GM23338 (cell line): Measurements from ENCODE around the gene MYADM. TPM values are rescaled to one million over a fixed set of nuclear protein-coding genes. Genes with fewer than 3 reads are reported as not detected.

Source experiments
- ATAC-seq: fragments of 200-7000 bp; cut with Tn5 transposase; 3 replicates; pipeline ENCODE4 v1.9.1; 2020
- DNase-seq: peaks from one replicate; pipeline ENCODE4 v3.0.0-alpha.2; 2015; ENCODE audit warnings: low spot score
- H2AFZ ChIP-seq: fragments of 200-600 bp; sonication (generic); 2 replicates; pipeline ENCODE4 v1.8.0; 2016; ENCODE audit warnings: antibody characterized with exemption, mild to moderate bottlenecking, moderate library complexity
- H3F3A ChIP-seq: fragments of 200-600 bp; sonication (generic); replicated peaks from 2 replicates; pipeline ENCODE4 v1.8.0; 2017; ENCODE audit warnings: antibody characterized with exemption, mixed run types, low read depth
- H3K27ac ChIP-seq: fragments of 200-600 bp; sonication (generic); 2 replicates; pipeline ENCODE4 v1.6.1; 2016; ENCODE audit warnings: low read depth
- H3K27me3 ChIP-seq: fragments of 200-600 bp; sonication (generic); 2 replicates; pipeline ENCODE4 v1.8.0; 2016; ENCODE audit warnings: mild to moderate bottlenecking, mixed run types, moderate library complexity; ENCODE audit not compliant: insufficient read depth
- H3K36me3 ChIP-seq: fragments of 200-600 bp; sonication (generic); 2 replicates; pipeline ENCODE4 v1.8.0; 2016; ENCODE audit warnings: mild to moderate bottlenecking; ENCODE audit not compliant: insufficient read depth
- H3K4me1 ChIP-seq: fragments of 200-600 bp; sonication (generic); 2 replicates; pipeline ENCODE4 v1.8.0; 2016; ENCODE audit warnings: mild to moderate bottlenecking, moderate library complexity; ENCODE audit not compliant: insufficient read depth
- H3K4me2 ChIP-seq: fragments of 200-600 bp; sonication (generic); 2 replicates; pipeline ENCODE4 v1.7.1; 2017; ENCODE audit warnings: mixed run types
- H3K4me3 ChIP-seq: fragments of 200-600 bp; sonication (generic); 2 replicates; pipeline ENCODE4 v1.6.1; 2016; ENCODE audit warnings: mixed run types
- H3K79me2 ChIP-seq: fragments of 200-600 bp; sonication (generic); replicated peaks from 2 replicates; pipeline ENCODE4 v1.8.0; 2017; ENCODE audit warnings: mild to moderate bottlenecking; ENCODE audit not compliant: insufficient read depth
- H3K9me2 ChIP-seq: fragments of 200-600 bp; sonication (generic); 2 replicates; pipeline ENCODE4 v1.8.0; 2017; ENCODE audit not compliant: insufficient read depth
- H4K20me1 ChIP-seq: fragments of 200-600 bp; sonication (generic); replicated peaks from 2 replicates; pipeline ENCODE4 v1.8.0; 2017; ENCODE audit warnings: mild to moderate bottlenecking; ENCODE audit not compliant: insufficient read depth
- H3K27ac Mint-ChIP-seq: 2 replicates; pipeline ENCODE4 v1.8.0; 2020; ENCODE audit warnings: inconsistent platforms, mild to moderate bottlenecking, moderate library complexity, mixed read lengths
- H3K27me3 Mint-ChIP-seq: 3 replicates; pipeline ENCODE4 v1.8.0; 2022; ENCODE audit warnings: low read depth, mild to moderate bottlenecking, moderate library complexity, mixed read lengths, inconsistent platforms; ENCODE audit not compliant: insufficient read depth, poor library complexity
- H3K36me3 Mint-ChIP-seq: 3 replicates; pipeline ENCODE4 v1.8.0; 2021; ENCODE audit warnings: low read depth, mild to moderate bottlenecking, inconsistent platforms, moderate library complexity, mixed read lengths
- H3K4me1 Mint-ChIP-seq: 3 replicates; pipeline ENCODE4 v1.8.0; 2020; ENCODE audit warnings: mild to moderate bottlenecking, inconsistent platforms, mixed read lengths
- H3K4me3 Mint-ChIP-seq: 3 replicates; pipeline ENCODE4 v1.8.0; 2021; ENCODE audit warnings: moderate library complexity, mild to moderate bottlenecking, inconsistent platforms, mixed read lengths
- H3K9me3 Mint-ChIP-seq: 3 replicates; pipeline ENCODE4 v1.8.0; 2020; ENCODE audit warnings: moderate library complexity, mild to moderate bottlenecking, inconsistent platforms, mixed read lengths
- CTCF ChIP-seq, 2 experiments: fragments of 200-600 bp in 1 of 2; sonication (generic) in 1 of 2; conservative IDR thresholded peaks; 2 replicates each; pipeline versions ENCODE4 v1.5.1 to v1.6.1; 2016 to 2017; ENCODE audit warnings: antibody characterized with exemption in 2 of 2, low read depth in 2 of 2, mild to moderate bottlenecking in 2 of 2, moderate library complexity in 1 of 2
- EZH2phosphoT487 ChIP-seq: fragments of 200-600 bp; sonication (generic); IDR thresholded peaks from one replicate; pipeline ENCODE4 v1.8.1; 2018; ENCODE audit warnings: antibody characterized with exemption; ENCODE audit not compliant: unreplicated experiment
- NANOG ChIP-seq: IDR thresholded peaks from 2 replicates; pipeline ENCODE4 v1.6.1; 2016; ENCODE audit warnings: antibody characterized with exemption, borderline replicate concordance
- POLR2AphosphoS5 ChIP-seq: IDR thresholded peaks from 2 replicates; pipeline ENCODE4 v1.6.1; 2016; ENCODE audit warnings: antibody characterized with exemption, low read depth
- polyA plus RNA-seq: library from polyadenylated mRNA; unstranded; fragments of >200 nt; fragmentation: Nextera tagmentation; extraction: Ambion mirVana; gene quantifications from 2 replicates; pipeline ENCODE4 v1.2.1, GENCODE V29; 2016
- total RNA-seq: library from RNA; depleted of rRNA; stranded (reverse); fragments of >200 nt; shearing (Covaris generic); gene quantifications from 2 replicates; pipeline ENCODE4 v1.2.3, GENCODE V29; 2014
- TF ChIP-seq, protein P1 (sequence below): IDR thresholded peaks from 2 replicates; pipeline ENCODE4 v1.6.1; 2016; ENCODE audit warnings: antibody characterized with exemption
- TF ChIP-seq, protein P2 (sequence below): fragments of 250-450 bp; sonication (Bioruptor Pico); IDR thresholded peaks from 2 replicates; pipeline ENCODE4 v1.5.0; 2020; ENCODE audit warnings: mild to moderate bottlenecking, moderate library complexity

The MYADM gene
- total and polyA plus RNA-seq, 2 experiments from 2014 or later, result 49.9 to 57.1 TPM

DNA sequence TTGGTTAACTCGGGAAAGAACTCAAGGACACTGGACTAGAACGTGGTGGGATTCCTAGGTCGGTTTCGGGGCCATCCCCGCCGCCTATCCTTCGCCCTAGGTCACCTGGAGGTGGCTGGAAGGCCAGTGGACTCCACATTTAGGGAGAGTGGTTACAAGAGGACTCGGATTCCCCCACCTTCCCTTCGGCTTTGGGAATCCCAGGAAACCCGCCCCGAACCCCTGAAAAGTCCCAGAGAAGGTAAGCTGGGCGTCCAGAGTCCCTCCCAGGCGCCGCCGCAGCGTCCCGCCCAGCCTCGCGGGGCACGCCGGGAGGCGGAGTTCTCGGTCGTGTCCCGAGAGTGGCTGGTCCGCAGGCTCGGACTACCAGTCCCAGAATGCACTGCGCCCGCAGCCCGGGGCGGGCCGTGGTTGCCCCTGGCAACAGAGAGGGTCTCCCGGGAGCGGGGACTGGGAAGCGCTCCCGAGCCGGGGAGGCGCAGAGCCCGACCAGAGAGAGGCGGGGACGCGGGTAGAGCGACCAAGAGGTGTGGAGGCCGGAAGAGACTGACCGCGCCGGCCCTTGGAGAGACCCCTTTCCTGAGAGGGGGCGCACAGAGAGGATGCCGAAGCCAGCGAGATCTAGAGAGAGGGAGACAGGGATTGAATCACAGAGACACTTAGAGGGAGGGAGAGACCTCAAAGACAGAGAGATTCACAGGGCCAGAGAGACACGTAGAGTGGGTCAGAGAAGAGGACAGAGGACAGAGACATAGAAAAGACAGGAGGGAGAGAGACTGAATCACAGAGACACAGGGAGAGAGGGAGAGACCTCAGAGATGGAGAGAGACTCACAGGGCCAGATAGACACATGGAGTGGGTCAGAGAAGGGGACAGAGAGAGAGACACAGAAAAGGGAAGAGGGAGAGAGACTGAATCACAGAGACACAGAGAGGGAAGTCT lies 11.7 kb downstream of the MYADM start:
- Histone ChIP-seq H3K4me2 (peak overlapping the region; percentile 90), H3K79me2 (no peaks in the 10 kb centered on the region), H3K27me3 (peaks cover 11% of the 10 kb centered on the region), H3K36me3 (peaks cover 4% of the 10 kb centered on the region; the same call in 1 of the 2 replicates), H3K4me3 (peak overlapping the region; percentile 65), H3K27ac (peak overlapping the region; percentile 87; the same call in 1 of the 2 replicates), H3K4me1 (peaks cover 44% of the 10 kb centered on the region), H4K20me1 (peaks cover 3% of the 10 kb centered on the region; the same call in 1 of the 2 replicates), H3F3A (peaks cover 27% of the 10 kb centered on the region), H2AFZ (peak overlapping the region; percentile 43), H3K9me2 (no peaks in the 10 kb centered on the region)
- H3K27ac Mint-ChIP-seq, result peak overlapping the region; percentile 93
- ATAC-seq, result peak; percentile 83
- H3K4me3 Mint-ChIP-seq, result no peak overlapping the region; the same call in 2 of the 3 replicates
- H3K27me3 Mint-ChIP-seq, result peaks cover 24% of the 10 kb centered on the region
- TF ChIP-seq, protein P1, sequence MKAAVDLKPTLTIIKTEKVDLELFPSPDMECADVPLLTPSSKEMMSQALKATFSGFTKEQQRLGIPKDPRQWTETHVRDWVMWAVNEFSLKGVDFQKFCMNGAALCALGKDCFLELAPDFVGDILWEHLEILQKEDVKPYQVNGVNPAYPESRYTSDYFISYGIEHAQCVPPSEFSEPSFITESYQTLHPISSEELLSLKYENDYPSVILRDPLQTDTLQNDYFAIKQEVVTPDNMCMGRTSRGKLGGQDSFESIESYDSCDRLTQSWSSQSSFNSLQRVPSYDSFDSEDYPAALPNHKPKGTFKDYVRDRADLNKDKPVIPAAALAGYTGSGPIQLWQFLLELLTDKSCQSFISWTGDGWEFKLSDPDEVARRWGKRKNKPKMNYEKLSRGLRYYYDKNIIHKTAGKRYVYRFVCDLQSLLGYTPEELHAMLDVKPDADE, result peak; percentile 86
- TF ChIP-seq CTCF (conservative IDR thresholded peaks at IDR 0.05; ENCODE audit: low read depth in 2 of 2) (no peak), POLR2AphosphoS5 (peak; percentile 52)
- peaks cover 25% of the 10 kb centered on the region for H3K4me1 Mint-ChIP-seq
- H3K9me3 Mint-ChIP-seq, result no peaks in the 10 kb centered on the region
- peak; percentile 98 for DNase-seq
- H3K36me3 Mint-ChIP-seq, result peaks cover 10% of the 10 kb centered on the region

DNA sequence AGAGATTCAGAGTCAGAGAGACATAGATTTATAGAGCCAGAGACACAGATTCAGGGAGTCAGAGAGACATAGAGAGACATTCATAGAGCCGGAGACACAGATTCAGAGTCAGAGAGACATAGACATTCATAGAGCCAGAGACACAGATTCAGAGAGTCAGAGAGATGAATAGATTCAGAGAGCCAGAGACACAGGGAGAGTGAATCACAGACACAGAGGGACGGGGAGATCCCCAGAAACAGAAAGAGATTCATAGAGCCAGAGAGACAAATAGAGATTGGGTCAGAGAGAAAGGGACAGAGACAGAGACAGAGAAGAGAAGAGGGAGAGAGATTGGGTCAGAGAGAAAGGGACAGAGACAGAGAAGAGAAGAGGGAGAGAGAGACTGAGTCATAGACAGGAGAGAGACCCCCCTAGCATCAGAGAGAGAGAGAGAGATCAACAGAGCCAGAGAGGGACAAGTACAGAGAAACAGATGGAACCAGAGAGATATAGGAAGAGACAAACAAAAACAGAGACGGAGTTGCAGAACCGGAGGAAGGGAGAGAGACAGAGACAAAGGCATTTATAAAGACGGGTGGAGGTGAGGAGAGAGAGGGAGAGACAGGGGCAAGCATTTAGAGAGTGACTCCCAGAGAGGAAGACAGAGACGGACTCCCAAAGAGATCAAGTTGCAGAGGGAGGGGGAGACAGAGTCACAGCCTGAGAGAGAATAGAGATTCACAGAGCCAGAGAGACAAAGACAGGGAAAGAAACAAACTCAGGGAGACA lies 13.2 kb downstream of the MYADM start:
- ATAC-seq, result peak; percentile 12
- peaks cover 23% of the 10 kb centered on the region for H3K4me1 Mint-ChIP-seq
- no peaks in the 10 kb centered on the region for H3K79me2 ChIP-seq
- H3K27me3 Mint-ChIP-seq, result peaks cover 29% of the 10 kb centered on the region
- H3K9me3 Mint-ChIP-seq, result no peaks in the 10 kb centered on the region
- no peaks in the 10 kb centered on the region for H4K20me1 ChIP-seq
- peak overlapping the region; percentile 81 for H3K4me2 ChIP-seq
- H3K4me3 ChIP-seq, result peak overlapping the region; percentile 89
- peaks cover 11% of the 10 kb centered on the region for H3K27me3 ChIP-seq
- H3K36me3 ChIP-seq, result no peaks in the 10 kb centered on the region
- peaks cover 3% of the 10 kb centered on the region for H3K36me3 Mint-ChIP-seq
- H3K27ac Mint-ChIP-seq, result no peak overlapping the region
- DNase-seq, result peak; percentile 71
- peaks cover 27% of the 10 kb centered on the region for H3F3A ChIP-seq
- H3K27ac ChIP-seq, result peak overlapping the region; percentile 76
- H3K9me2 ChIP-seq, result no peaks in the 10 kb centered on the region
- peaks cover 38% of the 10 kb centered on the region for H3K4me1 ChIP-seq
- H2AFZ ChIP-seq, result no peak overlapping the region
- H3K4me3 Mint-ChIP-seq, result no peak overlapping the region
- TF ChIP-seq POLR2AphosphoS5 (no peak), CTCF (conservative IDR thresholded peaks at IDR 0.05; ENCODE audit: low read depth in 2 of 2) (no peak), EZH2phosphoT487 (no peak), NANOG (no peak)
- TF ChIP-seq, protein P2, sequence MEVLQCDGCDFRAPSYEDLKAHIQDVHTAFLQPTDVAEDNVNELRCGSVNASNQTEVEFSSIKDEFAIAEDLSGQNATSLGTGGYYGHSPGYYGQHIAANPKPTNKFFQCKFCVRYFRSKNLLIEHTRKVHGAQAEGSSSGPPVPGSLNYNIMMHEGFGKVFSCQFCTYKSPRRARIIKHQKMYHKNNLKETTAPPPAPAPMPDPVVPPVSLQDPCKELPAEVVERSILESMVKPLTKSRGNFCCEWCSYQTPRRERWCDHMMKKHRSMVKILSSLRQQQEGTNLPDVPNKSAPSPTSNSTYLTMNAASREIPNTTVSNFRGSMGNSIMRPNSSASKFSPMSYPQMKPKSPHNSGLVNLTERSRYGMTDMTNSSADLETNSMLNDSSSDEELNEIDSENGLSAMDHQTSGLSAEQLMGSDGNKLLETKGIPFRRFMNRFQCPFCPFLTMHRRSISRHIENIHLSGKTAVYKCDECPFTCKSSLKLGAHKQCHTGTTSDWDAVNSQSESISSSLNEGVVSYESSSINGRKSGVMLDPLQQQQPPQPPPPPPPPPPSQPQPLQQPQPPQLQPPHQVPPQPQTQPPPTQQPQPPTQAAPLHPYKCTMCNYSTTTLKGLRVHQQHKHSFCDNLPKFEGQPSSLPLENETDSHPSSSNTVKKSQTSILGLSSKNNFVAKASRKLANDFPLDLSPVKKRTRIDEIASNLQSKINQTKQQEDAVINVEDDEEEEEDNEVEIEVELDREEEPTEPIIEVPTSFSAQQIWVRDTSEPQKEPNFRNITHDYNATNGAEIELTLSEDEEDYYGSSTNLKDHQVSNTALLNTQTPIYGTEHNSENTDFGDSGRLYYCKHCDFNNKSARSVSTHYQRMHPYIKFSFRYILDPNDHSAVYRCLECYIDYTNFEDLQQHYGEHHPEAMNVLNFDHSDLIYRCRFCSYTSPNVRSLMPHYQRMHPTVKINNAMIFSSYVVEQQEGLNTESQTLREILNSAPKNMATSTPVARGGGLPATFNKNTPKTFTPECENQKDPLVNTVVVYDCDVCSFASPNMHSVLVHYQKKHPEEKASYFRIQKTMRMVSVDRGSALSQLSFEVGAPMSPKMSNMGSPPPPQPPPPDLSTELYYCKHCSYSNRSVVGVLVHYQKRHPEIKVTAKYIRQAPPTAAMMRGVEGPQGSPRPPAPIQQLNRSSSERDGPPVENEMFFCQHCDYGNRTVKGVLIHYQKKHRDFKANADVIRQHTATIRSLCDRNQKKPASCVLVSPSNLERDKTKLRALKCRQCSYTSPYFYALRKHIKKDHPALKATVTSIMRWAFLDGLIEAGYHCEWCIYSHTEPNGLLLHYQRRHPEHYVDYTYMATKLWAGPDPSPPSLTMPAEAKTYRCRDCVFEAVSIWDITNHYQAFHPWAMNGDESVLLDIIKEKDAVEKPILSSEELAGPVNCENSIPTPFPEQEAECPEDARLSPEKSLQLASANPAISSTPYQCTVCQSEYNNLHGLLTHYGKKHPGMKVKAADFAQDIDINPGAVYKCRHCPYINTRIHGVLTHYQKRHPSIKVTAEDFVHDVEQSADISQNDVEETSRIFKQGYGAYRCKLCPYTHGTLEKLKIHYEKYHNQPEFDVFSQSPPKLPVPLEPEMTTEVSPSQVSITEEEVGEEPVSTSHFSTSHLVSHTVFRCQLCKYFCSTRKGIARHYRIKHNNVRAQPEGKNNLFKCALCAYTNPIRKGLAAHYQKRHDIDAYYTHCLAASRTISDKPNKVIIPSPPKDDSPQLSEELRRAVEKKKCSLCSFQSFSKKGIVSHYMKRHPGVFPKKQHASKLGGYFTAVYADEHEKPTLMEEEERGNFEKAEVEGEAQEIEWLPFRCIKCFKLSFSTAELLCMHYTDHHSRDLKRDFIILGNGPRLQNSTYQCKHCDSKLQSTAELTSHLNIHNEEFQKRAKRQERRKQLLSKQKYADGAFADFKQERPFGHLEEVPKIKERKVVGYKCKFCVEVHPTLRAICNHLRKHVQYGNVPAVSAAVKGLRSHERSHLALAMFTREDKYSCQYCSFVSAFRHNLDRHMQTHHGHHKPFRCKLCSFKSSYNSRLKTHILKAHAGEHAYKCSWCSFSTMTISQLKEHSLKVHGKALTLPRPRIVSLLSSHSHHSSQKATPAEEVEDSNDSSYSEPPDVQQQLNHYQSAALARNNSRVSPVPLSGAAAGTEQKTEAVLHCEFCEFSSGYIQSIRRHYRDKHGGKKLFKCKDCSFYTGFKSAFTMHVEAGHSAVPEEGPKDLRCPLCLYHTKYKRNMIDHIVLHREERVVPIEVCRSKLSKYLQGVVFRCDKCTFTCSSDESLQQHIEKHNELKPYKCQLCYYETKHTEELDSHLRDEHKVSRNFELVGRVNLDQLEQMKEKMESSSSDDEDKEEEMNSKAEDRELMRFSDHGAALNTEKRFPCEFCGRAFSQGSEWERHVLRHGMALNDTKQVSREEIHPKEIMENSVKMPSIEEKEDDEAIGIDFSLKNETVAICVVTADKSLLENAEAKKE, result no peak
